GM12801 (cell line): ENCODE results near the gene SELENOI.

Source experiments
- CTCF ChIP-seq: IDR thresholded peaks from one replicate; pipeline ENCODE4 v1.5.1; 2011; ENCODE audit warnings: control low read depth; ENCODE audit not compliant: insufficient read length; ENCODE audit errors: extremely low read depth

SELENOI gene

GRCh38 chr2:26438926-26439325 lies 93.0 kb downstream of the SELENOI start:
- TF ChIP-seq CTCF, result no peak

- no peak for TF ChIP-seq CTCF
These were observed 96.4 kb downstream of the SELENOI start for GRCh38 chr2:26442301-26442700.

- TF ChIP-seq CTCF, result no peak
These were observed 96.8 kb downstream of the SELENOI start for GRCh38 chr2:26442707-26443106.

GRCh38 chr2:26444236-26444635 lies 98.3 kb downstream of the SELENOI start:
- TF ChIP-seq CTCF, result no peak
